ENCODE measurements around the gene NKX6-1.
A peak's percentile ranks its signal among the peaks of the same experiment; 100 is the strongest.

The NKX6-1 gene

DNA sequence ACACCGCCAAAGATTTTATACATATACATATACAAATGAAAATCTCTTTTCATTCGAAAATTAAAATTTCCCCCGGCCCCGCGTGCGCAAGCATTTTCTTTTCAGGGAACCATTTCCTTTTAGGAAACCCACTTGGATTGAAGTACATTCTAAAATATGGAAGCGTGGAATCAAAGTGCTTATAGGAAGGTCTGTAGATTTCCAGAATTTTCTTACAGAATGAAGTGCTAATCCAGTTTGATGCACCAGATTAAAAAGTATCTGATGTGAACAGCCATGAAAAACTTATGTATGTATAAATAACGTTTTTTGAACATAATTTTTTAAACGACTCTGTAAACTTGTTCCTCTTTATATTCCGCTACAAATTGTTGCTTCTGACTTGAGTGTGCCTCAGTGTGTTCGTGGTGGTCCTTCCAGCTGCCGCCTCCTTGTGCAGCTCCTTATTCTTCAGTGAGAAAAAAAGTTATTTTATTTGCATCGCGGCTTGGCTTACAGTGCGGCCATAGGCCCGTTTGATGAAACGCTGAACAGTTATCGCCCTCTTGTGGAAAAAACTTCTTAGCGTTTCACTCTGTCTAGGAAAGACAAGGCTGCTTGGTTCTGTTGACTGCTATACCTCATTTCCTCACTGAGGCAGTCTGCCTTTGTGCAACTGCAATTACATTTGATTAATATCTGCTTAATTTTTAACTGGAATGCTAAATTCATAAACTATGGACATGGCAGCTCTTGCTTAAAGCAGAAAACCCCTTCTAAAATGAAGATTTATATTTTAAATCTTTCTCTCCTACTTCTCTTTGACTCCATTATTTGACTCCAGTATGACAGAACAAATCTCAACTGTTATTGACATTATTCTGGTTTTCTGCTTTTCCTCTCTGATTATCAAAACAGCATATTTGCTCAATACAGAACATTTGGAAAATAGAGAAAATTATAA, 4.7 kb upstream of the NKX6-1 start:
- no peak overlapping the region for H3K4me3 ChIP-seq (ENCODE audit: low read depth, low read length)
- TF ChIP-seq, protein P1, sequence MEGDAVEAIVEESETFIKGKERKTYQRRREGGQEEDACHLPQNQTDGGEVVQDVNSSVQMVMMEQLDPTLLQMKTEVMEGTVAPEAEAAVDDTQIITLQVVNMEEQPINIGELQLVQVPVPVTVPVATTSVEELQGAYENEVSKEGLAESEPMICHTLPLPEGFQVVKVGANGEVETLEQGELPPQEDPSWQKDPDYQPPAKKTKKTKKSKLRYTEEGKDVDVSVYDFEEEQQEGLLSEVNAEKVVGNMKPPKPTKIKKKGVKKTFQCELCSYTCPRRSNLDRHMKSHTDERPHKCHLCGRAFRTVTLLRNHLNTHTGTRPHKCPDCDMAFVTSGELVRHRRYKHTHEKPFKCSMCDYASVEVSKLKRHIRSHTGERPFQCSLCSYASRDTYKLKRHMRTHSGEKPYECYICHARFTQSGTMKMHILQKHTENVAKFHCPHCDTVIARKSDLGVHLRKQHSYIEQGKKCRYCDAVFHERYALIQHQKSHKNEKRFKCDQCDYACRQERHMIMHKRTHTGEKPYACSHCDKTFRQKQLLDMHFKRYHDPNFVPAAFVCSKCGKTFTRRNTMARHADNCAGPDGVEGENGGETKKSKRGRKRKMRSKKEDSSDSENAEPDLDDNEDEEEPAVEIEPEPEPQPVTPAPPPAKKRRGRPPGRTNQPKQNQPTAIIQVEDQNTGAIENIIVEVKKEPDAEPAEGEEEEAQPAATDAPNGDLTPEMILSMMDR (IDR thresholded peaks at IDR 0.05; ENCODE audit: control insufficient read depth, extremely low read depth, insufficient read depth), result peak; percentile 88
- peak; percentile 45 for DNase-seq (ENCODE audit: low read depth)

- no peak overlapping the region for H3K4me3 ChIP-seq (ENCODE audit: low read depth, low read length)
- no peak for DNase-seq (ENCODE audit: low read depth)
- TF ChIP-seq, protein P1 (IDR thresholded peaks at IDR 0.05; ENCODE audit: control insufficient read depth, extremely low read depth, insufficient read depth), result no peak
These were observed 3.9 kb upstream of the NKX6-1 start for GRCh38 chr4:84502955-84503373.

DNA sequence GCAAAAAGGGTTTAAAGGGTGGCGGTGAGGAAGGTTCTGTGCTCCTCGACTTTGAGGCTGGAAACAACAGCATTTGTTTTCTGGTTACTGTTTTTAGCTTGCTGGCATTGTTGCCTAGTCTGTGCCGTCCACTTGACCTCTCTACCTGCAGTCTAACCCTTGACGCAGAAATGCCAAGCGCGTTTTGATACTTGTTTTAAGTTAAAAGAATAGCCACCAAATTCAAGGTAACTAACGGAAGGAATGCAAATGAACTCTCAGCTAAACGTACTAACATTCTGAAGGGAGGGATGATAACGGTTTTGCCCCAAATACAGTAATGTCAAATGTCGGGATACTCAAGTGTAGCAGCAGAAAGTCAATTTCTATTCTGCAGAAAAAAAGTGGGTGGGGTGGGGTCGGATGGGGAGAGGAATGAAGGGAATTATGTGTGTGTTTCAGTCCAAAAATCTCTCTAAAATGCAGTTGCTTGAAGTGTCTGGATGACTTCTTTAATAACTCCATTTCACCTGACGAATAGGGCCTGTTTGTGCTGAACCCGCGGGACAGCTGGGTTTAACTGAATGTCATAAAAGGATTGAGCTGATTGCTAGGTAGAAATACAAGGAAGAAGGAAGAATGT, 3.4 kb upstream of the NKX6-1 start:
- no peak for DNase-seq (ENCODE audit: low read depth)
- no peak overlapping the region for H3K4me3 ChIP-seq (ENCODE audit: low read depth, low read length)
- TF ChIP-seq, protein P1 (IDR thresholded peaks at IDR 0.05; ENCODE audit: control insufficient read depth, extremely low read depth, insufficient read depth), result no peak

- no peak for DNase-seq (ENCODE audit: low read depth)
- TF ChIP-seq, protein P1 (IDR thresholded peaks at IDR 0.05; ENCODE audit: control insufficient read depth, extremely low read depth, insufficient read depth), result no peak
- H3K4me3 ChIP-seq (ENCODE audit: low read depth, low read length), result no peak overlapping the region
These were observed 2.7 kb upstream of the NKX6-1 start for GRCh38 chr4:84501721-84502267.

- H3K4me3 ChIP-seq (ENCODE audit: low read depth, low read length), result no peak overlapping the region
- TF ChIP-seq, protein P1 (IDR thresholded peaks at IDR 0.05; ENCODE audit: control insufficient read depth, extremely low read depth, insufficient read depth), result no peak
- DNase-seq (ENCODE audit: low read depth), result no peak
These were observed 2.1 kb upstream of the NKX6-1 start for GRCh38 chr4:84501202-84501503.

GRCh38 chr4:84500386-84501201, 1.5 kb upstream of the NKX6-1 start:
- H3K4me3 ChIP-seq (ENCODE audit: low read depth, low read length), result no peak overlapping the region
- DNase-seq (ENCODE audit: low read depth), result no peak
- TF ChIP-seq, protein P1 (IDR thresholded peaks at IDR 0.05; ENCODE audit: control insufficient read depth, extremely low read depth, insufficient read depth), result no peak

All from LNCaP clone FGC (cell line).